K562 (cell line): ENCODE measurements around the gene DLG4. TPM values are rescaled to one million over a fixed set of nuclear protein-coding genes. Genes with fewer than 3 reads are reported as not detected.

Source experiments
- AFF1 ChIP-seq, 2 experiments: fragments of 450-650 bp; IDR thresholded peaks; 2 replicates each; pipeline ENCODE4 v1.6.1; 2018; ENCODE audit warnings: mild to moderate bottlenecking in 2 of 2, low read depth in 1 of 2; ENCODE audit not compliant: partially characterized antibody in 2 of 2
- EP400 ChIP-seq: fragments of 450-650 bp; IDR thresholded peaks from 2 replicates; pipeline ENCODE4 v1.6.1; 2017; ENCODE audit warnings: antibody characterized with exemption, mild to moderate bottlenecking, moderate library complexity
- RBBP5 ChIP-seq: fragments of 200-600 bp; sonication (generic); IDR thresholded peaks from 2 replicates; pipeline ENCODE4 v1.6.1; 2012; ENCODE audit warnings: borderline replicate concordance, mild to moderate bottlenecking, low read length, control low read depth, inconsistent platforms; ENCODE audit not compliant: insufficient read depth, poor library complexity, severe bottlenecking
- TRIM25 ChIP-seq: fragments of 450-650 bp; IDR thresholded peaks from 2 replicates; pipeline ENCODE4 v1.7.0; 2016; ENCODE audit warnings: borderline replicate concordance
- ZNF23 ChIP-seq: fragments of 250-450 bp; sonication (Bioruptor Pico); IDR thresholded peaks from 2 replicates; pipeline ENCODE4 v1.4.0; 2020; ENCODE audit warnings: mild to moderate bottlenecking
- polyA plus RNA-seq, 8 experiments: library from polyadenylated mRNA; depleted of rRNA in 4 of 8; stranded (reverse) in 5 of 8; unstranded in 3 of 8; fragments of >200 nt; fragmentation: Nextera tagmentation in 2 of 8; fragmentation: Illumina TruSeq in 1 of 8; extraction: Ambion mirVana in 2 of 8; extraction: Trizol in 1 of 8; gene quantifications; 2 replicates each; pipeline versions ENCODE4 v1.2.1 to v1.2.3, GENCODE V29; 2011 to 2014; ENCODE audit warnings: inconsistent platforms in 1 of 8, missing spikeins in 1 of 8
- total RNA-seq, 7 experiments: library from RNA; depleted of rRNA in 6 of 7; stranded (reverse); fragments of >200 nt in 6 of 7; fragmentation: Illumina TruSeq in 2 of 7; extraction: Trizol in 2 of 7; gene quantifications; 2 replicates each; pipeline versions ENCODE4 v1.2.1 to v1.2.3, GENCODE V29; 2011 to 2021; ENCODE audit warnings: low replicate concordance in 1 of 7

The DLG4 gene
- total and polyA plus RNA-seq, 9 of the 15 experiments (the other 6 are each of a cell fraction or from before 2014, with no cell fraction given) = 0.03 to 12.0 (median 4.1) TPM

GRCh38 chr17:7191571-7192270 lies 27.9 kb downstream of the DLG4 start (continued):
- TF ChIP-seq AFF1 (IDR thresholded peaks at IDR 0.05; ENCODE audit: low read depth in 1 of 2, partially characterized antibody in 2 of 2) (peak in 1 of 2 experiments; percentile 96), RBBP5 (no peak), TRIM25 (no peak), EP400 (no peak), ZNF23 (CRISPR knock-in tag) (no peak)
